DMS153 (cell line): ENCODE data around the gene CACNG5.

ENCODE experiments used
- DNase-seq: peaks from one replicate; lab custom pipeline; 2025; lab: John Stamatoyannopoulos, UW

CACNG5 gene

GRCh38 chr17:66906321-66907278 is 71.7 kb downstream of the CACNG5 start:
- peak; percentile 78 for DNase-seq

- no peak for DNase-seq
Observed at GRCh38 chr17:66909804-66910373, 75.0 kb downstream of the CACNG5 start.

DNA sequence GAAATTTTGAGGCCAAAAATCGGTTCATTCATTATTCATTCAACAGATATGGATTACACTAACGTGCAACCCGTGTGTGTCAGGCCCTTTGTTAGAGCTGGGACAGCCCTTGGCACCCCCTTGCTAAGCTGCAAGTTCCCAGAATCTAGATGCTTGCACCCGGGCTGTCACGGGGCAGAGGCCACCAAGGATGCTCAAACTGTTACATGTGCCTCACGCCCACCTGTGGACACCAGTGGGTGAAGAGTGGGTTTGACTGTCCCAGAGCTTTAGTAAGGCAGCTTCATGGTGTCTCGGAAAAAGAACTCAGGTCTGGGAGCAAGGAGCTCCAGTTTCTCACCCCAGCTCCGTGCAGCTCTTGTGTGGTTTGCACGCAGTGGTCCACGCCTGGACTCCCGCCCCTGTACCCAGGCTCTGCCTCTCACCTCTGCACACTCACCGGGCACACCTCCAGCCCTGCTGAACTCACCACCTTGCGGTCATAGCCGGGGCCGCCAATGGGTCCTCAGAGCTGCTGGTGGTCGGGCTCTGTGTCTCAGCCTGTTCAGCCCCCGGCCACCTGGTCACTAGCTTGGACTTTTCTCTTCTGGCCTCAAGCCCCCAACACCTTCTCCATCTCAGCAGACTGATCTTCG is 75.9 kb downstream of the CACNG5 start:
- DNase-seq = no peak

- peak; percentile 69 for DNase-seq
Observed at GRCh38 chr17:66915204-66915611, 80.3 kb downstream of the CACNG5 start.

DNA sequence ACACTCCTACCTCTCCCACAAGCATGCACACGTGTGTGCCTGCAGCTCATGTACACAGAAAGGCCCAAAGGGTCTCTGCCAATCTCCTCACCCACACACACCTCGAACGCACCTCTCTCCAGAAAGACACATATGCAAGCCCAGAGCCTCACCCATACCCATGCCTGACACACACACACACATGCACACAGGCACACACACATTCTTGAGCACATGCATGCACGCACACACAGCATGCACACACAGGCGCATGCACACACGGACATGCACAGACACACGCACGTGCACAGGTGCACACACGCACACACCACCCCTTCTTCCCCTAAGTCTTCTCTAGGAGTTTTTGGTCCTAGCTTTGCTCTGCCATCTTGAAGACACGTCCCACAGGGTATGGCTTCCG is 80.9 kb downstream of the CACNG5 start:
- DNase-seq = no peak

DNA sequence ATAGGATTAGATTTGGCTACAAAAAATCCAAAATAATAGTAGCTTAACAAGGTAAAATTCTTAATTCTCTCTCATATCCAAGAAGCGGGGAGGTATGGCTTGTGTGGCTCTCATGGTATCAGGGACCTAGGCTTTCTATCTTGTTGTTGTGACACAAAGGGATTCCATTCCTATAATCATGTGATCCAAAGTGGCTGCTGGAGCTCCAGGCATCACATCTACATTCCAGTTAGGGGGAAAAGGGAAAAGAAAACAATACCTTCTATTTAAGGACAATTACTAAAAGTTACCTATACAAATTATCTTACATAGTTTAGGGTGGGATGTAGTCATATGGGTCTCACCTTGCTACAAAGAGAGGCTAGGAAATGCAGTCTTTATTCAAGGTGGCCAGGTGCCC is 82.0 kb downstream of the CACNG5 start:
- DNase-seq = no peak

DNA sequence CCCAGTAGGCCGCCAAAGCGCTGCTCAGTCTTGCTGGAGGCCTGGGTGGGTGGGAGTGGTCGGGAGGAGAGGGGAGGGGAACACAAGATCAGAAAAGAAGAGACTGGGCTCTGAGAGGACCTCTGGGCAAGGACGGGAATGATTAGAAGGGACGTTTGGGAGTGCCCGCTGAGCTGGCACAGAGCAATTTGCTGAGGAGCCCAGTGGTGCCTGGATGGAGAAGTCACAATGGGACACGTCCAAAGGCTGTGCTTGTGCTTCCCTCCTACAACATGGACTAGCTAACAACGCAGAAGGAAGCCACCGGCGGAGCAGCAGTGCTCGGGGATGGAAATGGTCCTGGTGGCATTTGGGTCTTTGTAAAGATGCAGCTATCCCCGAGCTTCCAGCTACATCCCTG is 84.0 kb downstream of the CACNG5 start:
- no peak for DNase-seq

GRCh38 chr17:66920435-66920834 is 85.5 kb downstream of the CACNG5 start:
- DNase-seq = no peak

- no peak for DNase-seq
Observed at GRCh38 chr17:66920950-66921349, 86.0 kb downstream of the CACNG5 start.

- DNase-seq = no peak
Observed at GRCh38 chr17:66923886-66924285, 89.0 kb downstream of the CACNG5 start.

DNA sequence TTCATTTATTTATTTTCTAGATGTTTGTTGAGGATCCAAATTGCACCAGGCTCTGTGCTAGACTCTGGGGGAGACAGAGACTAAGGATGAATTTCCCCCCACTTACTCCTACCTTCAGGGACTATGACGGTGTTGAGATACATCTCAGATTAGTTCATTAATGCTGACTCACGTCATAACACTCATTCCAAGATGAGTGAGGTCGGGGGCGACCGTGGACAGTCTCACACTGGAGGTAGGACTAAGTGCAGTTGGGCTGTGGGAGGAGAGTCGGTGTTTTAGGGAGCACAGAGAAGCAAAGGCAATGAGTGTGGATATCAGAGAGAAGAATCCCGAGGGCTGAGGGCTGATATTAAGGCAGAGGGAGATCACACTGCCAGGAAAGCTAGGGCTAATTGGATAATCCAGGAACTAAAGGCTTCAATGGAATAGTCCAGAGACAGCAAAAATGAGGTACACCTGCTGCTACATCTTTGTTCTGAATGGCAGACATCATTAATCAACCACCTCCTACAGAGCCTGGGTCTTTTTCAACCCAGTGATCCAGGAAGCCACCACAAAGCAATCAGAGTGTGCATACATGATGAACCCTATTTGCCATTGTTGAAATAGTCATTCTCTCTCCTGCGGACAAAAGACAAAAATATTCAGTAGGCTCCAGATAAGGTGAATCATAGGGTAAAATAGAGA is 91.0 kb downstream of the CACNG5 start:
- DNase-seq = peak; percentile 17

GRCh38 chr17:66928949-66929348 is 94.0 kb downstream of the CACNG5 start:
- DNase-seq = no peak

DNA sequence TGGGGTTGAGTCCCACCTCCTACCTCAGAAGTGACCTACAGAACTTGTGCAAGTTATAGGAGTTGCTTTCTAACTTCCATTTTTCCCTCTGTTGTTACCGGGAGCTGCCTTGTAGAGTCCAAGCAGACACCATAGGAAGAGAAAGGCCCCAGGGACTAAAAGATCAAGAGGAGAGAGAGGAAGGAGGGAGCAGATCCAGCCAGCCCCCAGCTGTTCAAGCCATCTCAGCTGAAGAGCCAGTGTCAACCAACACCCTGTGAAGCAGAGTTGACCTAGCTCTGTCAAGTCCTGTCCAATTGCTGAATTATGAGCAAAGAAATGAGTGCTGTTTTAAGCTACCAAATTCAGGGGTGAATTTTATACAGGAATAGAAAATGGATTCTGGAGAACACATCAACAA is 94.7 kb downstream of the CACNG5 start:
- DNase-seq = no peak

GRCh38 chr17:66930933-66931332 is 96.0 kb downstream of the CACNG5 start:
- no peak for DNase-seq

GRCh38 chr17:66932311-66932710 is 97.4 kb downstream of the CACNG5 start:
- DNase-seq = no peak

DNA sequence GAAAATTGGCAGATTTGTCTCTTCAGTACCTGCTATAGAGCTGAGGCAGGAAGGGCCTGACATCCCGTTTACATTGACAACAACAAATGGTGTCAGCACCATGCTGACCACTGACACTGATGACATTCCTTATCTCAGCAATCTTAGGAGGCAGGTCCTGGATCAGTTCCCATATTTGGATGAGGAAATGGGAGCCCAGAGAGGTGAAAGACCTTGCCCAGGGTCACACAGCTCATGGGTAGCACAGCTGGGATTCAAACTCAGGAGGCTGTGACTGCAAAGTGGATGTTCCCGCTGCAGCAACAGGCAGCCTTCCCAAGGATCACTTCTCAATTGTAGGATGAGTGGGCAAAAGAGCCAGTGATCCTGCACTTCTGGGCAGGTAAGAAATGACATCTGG is 99.1 kb downstream of the CACNG5 start:
- DNase-seq = no peak
